HK-2 (cell line): Measurements from ENCODE around the gene RFC5.
"Not testable (repeated sequence)": the region's sequence is repeated elsewhere in the genome, so short reads cannot be mapped to it uniquely, and the experiment has no call there.

Experiments
- DNase-seq: peaks from one replicate; pipeline ENCODE4 v3.0.0-alpha.2; 2018; ENCODE audit not compliant: unreplicated experiment

The RFC5 gene

GRCh38 chr12:118052324-118053070, 36.0 kb downstream of the RFC5 start:
- peak; percentile 85 for DNase-seq

GRCh38 chr12:118053071-118053985, 36.8 kb downstream of the RFC5 start:
- DNase-seq: no peak

GRCh38 chr12:118055144-118055557, 38.6 kb downstream of the RFC5 start:
- peak; percentile 76 for DNase-seq

GRCh38 chr12:118055865-118056773, 39.6 kb downstream of the RFC5 start:
- DNase-seq: no peak

- no peak for DNase-seq
These were observed 41.7 kb downstream of the RFC5 start for GRCh38 chr12:118058227-118058626.

GRCh38 chr12:118058881-118059280, 42.4 kb downstream of the RFC5 start:
- DNase-seq: no peak

GRCh38 chr12:118059341-118060191, 43.1 kb downstream of the RFC5 start:
- DNase-seq: no peak

- DNase-seq: peak; percentile 50
These were observed 44.0 kb downstream of the RFC5 start for GRCh38 chr12:118060301-118061010.

- peak; percentile 72 for DNase-seq
These were observed 44.7 kb downstream of the RFC5 start, which contains the start of gene WSB2 for GRCh38 chr12:118061011-118061872. Gene WSB2 (minus strand): TSS chr12:118061179. CDS start chr12:118061048, 131 bp downstream.

GRCh38 chr12:118061873-118062843, 45.7 kb downstream of the RFC5 start:
- peak; percentile 51 for DNase-seq

- DNase-seq: no peak
These were observed 47.3 kb downstream of the RFC5 start for GRCh38 chr12:118063576-118064391.

GRCh38 chr12:118064608-118065007, 48.1 kb downstream of the RFC5 start:
- DNase-seq: no peak

GRCh38 chr12:118065380-118065779, 48.9 kb downstream of the RFC5 start:
- DNase-seq: no peak

GRCh38 chr12:118068445-118068844, 51.9 kb downstream of the RFC5 start:
- no peak for DNase-seq

- DNase-seq: no peak
These were observed 54.1 kb downstream of the RFC5 start for GRCh38 chr12:118070650-118071049.

GRCh38 chr12:118073768-118074167, 57.3 kb downstream of the RFC5 start:
- DNase-seq: no peak

- not testable (repeated sequence) for DNase-seq
These were observed 65.0 kb downstream of the RFC5 start for GRCh38 chr12:118081521-118081920.
